GM21423 (cell line): ENCODE measurements around the gene ELMOD3.
"Not testable (repeated sequence)": the region's sequence is repeated elsewhere in the genome, so short reads cannot be mapped to it uniquely, and the experiment has no call there.

Experiments used
- ATAC-seq: cut with Tn5 transposase; IDR thresholded peaks from one replicate; pipeline ENCODE4 v1.9.1; 2021; ENCODE audit warnings: mild to moderate bottlenecking, moderate library complexity; ENCODE audit not compliant: unreplicated experiment

ELMOD3 gene

GRCh38 chr2:85439569-85439968, 85.0 kb downstream of the ELMOD3 start:
- not testable (repeated sequence) for ATAC-seq

DNA sequence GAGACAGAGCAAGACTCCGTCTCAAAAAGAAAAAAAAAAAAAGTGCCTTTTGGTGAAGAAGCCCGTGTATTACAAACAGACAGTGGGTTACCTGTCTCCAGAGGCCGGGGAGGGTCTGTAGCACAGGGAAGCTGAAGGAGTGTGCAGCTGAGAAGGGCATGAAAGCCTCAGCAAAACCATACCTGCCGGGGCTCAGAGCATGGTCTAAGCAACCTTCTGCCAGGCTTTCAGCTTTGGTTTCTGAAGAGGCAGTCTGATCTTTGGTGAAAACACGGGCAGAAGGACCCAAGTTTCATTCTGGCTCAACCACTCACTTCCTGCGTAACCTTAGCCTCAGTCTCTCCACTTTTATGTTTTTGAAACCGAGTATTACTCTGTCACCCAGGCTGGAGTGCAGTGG, 85.4 kb downstream of the ELMOD3 start:
- ATAC-seq, result no peak

DNA sequence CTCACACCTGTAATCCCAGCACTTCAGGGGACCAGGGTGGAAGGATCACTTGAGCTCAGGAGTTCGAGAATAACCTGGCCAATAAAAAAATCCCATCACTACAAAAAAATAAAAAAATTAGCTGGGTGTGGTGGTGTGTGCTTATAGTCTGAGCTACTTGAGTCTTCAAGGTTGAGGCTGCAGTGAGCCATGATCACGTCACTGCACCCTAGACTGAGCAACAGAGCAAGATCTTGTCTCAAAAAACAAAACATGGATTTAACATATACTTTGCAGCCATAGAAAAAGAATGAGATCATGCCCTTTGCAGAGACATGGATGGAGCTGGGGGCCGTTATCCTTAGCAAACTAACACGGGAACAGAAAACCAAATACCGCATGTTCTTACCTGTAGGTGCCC, 86.2 kb downstream of the ELMOD3 start:
- no peak for ATAC-seq
